Measurements from ENCODE around the gene IFITM10. TPM values are rescaled to one million over a fixed set of nuclear protein-coding genes. Genes with fewer than 3 reads are reported as not detected.

IFITM10 gene
- total and polyA plus RNA-seq, 11 donors, result 0.12 to 3.6 (median 0.54) TPM

- Histone ChIP-seq H3K4me1 (peaks cover 0 to 34% (median 0%) of the 10 kb centered on the region in 12 donors), H3K27me3 (peaks cover 0 to 3% (median 0%) of the 10 kb centered on the region in 9 donors), H3K27ac (peak overlapping the region in 1 of 12 donors; percentile 78), H3K36me3 (no peaks in the 10 kb centered on the region), H3K4me3 (no peak overlapping the region), H3K9me3 (peaks cover 0 to 5% (median 0%) of the 10 kb centered on the region in 12 donors)
- ATAC-seq (no peak), DNase-seq (peak in 1 of 5 donors; percentile 23)
- intact Hi-C loops (cut with DNase I), result loop anchor here in 1 of 10 donors (10.0 kb wide), 1 partner anchor 51 kb away; no protein-coding TSS in a partner anchor
- WGBS, 4 donors, result 84 to 89% (median 86%) methylated on average over 9 to 10 of the region's 10 CpGs
- TF ChIP-seq POLR2A (IDR thresholded peaks at IDR 0.05), result no peak
- TF ChIP-seq, protein P1, sequence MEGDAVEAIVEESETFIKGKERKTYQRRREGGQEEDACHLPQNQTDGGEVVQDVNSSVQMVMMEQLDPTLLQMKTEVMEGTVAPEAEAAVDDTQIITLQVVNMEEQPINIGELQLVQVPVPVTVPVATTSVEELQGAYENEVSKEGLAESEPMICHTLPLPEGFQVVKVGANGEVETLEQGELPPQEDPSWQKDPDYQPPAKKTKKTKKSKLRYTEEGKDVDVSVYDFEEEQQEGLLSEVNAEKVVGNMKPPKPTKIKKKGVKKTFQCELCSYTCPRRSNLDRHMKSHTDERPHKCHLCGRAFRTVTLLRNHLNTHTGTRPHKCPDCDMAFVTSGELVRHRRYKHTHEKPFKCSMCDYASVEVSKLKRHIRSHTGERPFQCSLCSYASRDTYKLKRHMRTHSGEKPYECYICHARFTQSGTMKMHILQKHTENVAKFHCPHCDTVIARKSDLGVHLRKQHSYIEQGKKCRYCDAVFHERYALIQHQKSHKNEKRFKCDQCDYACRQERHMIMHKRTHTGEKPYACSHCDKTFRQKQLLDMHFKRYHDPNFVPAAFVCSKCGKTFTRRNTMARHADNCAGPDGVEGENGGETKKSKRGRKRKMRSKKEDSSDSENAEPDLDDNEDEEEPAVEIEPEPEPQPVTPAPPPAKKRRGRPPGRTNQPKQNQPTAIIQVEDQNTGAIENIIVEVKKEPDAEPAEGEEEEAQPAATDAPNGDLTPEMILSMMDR (IDR thresholded peaks at IDR 0.05), result no peak
Measured at GRCh38 chr11:1773131-1773993, 23.0 kb upstream of the IFITM10 start.

DNA sequence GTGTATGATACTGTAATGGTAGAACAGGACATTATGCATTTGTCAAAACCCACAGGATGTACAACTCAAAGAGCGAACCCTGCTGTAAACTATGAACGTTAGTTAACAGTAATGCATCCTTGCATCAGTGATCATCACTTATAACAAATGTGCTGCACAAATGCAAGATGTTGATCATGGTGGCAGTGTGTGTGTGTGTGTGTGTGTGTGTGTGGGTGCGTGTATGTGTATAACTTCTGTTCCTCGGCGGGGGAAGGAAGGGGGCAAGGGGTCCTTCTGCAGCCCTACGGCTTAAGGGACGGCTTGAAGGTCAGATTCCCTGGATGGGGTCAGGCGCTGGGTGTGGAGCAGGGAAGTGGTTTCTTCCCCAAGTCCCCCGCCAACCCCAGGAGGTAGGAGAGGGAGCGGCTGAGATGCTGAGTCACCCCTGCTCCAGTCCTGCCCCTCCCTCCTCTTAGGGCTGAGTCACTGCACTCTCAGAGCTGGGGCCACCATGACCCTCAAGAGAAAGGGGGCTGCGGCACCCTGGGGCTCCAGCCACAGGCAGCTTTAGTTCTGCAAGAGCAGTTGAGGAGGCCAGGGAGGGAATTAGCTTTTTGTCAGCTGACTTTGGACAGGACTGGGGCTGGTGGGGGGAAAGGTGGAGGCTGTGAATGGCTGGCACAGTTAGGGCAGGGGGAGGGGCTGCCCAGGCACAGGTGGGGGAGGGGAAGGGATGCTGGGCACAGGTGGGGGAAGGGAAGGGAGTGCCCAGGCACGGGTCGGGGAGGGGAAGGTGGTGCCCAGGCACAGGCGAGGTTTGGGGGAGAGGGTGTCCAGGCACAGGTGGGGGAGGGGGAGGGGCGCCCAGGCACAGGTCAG, 22.1 kb upstream of the IFITM10 start:
- intact Hi-C loops (cut with DNase I), result loop anchor here in 1 of 10 donors (10.0 kb wide), 1 partner anchor 52 kb away; no protein-coding TSS in a partner anchor
- H3K27ac ChIP-seq, result peak overlapping the region in 1 of 12 donors; percentile 78
- no peak overlapping the region for H3K4me3 ChIP-seq
- no peaks in the 10 kb centered on the region for H3K27me3 ChIP-seq
- ATAC-seq (peak; percentile 64 to 90 (median 83)), DNase-seq (peak in 2 of 5 donors; percentile 76)
- peaks cover 0 to 26% (median 0%) of the 10 kb centered on the region in 12 donors for H3K4me1 ChIP-seq
- TF ChIP-seq POLR2A (IDR thresholded peaks at IDR 0.05), result no peak
- TF ChIP-seq, protein P1 (IDR thresholded peaks at IDR 0.05), result no peak
- no peaks in the 10 kb centered on the region for H3K36me3 ChIP-seq
- 39 to 44% (median 41%) methylated on average over 14 to 15 of the region's 15 CpGs for WGBS, 4 donors
- H3K9me3 ChIP-seq, result peaks cover 0 to 5% (median 0%) of the 10 kb centered on the region in 12 donors

DNA sequence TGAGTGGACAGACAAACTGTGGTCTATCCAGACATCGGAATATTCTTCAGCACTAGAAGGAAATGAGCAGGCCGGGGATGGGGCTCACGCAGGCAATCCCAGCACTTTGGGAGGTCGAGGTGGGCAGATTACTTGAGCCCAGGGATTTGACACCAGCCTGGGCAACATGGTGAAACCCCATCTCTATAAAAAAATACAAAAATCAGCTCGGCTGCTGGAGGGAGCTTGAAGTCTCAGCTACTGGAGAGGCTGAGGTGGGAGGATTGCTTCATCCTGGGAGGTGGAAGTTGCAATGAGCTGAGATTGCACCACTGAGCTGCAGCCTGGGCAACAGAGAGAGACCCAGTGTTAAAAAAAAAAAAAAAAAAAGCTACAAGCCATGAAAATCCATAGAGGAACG, 21.3 kb upstream of the IFITM10 start:
- Histone ChIP-seq H3K27me3 (no peaks in the 10 kb centered on the region), H3K4me1 (peaks cover 0 to 26% (median 0%) of the 10 kb centered on the region in 12 donors), H3K36me3 (no peaks in the 10 kb centered on the region), H3K27ac (peak overlapping the region in 1 of 12 donors; percentile 78), H3K4me3 (peak overlapping the region in 1 of 12 donors; percentile 15), H3K9me3 (peaks cover 0 to 4% (median 0%) of the 10 kb centered on the region in 12 donors)
- TF ChIP-seq, protein P1 (IDR thresholded peaks at IDR 0.05), result no peak
- no peak for TF ChIP-seq POLR2A (IDR thresholded peaks at IDR 0.05)
- intact Hi-C loops (cut with DNase I), result loop anchor here in 1 of 10 donors (10.0 kb wide), 1 partner anchor 53 kb away; no protein-coding TSS in a partner anchor
- 80 to 84% (median 83%) methylated on average over 6 of the region's 6 CpGs for WGBS, 4 donors
- peak in 1 of 4 donors; percentile 45 for ATAC-seq
- peak in 2 of 5 donors; percentile 19 to 49 for DNase-seq

Data from heart left ventricle (tissue), 16 donors.